HepG2 (cell line): Measurements from ENCODE around the gene DDX39B. TPM values are rescaled to one million over a fixed set of nuclear protein-coding genes. Genes with fewer than 3 reads are reported as not detected.
A peak's percentile ranks its signal among the peaks of the same experiment; 100 is the strongest.

Experiments
- AKAP8 ChIP-seq: sonication (generic); formaldehyde crosslinking; IDR thresholded peaks from 2 replicates; pipeline ENCODE4 v1.5.1; 2020; ENCODE audit warnings: mild to moderate bottlenecking, missing genetic modification reagents
- ARID2 ChIP-seq: sonication (generic); formaldehyde crosslinking; IDR thresholded peaks from 2 replicates; pipeline ENCODE4 v1.8.1; 2022; ENCODE audit warnings: mild to moderate bottlenecking, missing genetic modification reagents, borderline replicate concordance
- ATRX ChIP-seq: sonication (generic); formaldehyde crosslinking; IDR thresholded peaks from 2 replicates; pipeline ENCODE4 v1.4.0; 2020; ENCODE audit warnings: missing genetic modification reagents, borderline replicate concordance
- DNMT1 ChIP-seq: sonication (generic); formaldehyde crosslinking; IDR thresholded peaks from 2 replicates; pipeline ENCODE4 v1.5.1; 2020; ENCODE audit warnings: mild to moderate bottlenecking, missing genetic modification reagents
- HHEX ChIP-seq: IDR thresholded peaks from 2 replicates; pipeline ENCODE4 v1.6.1; 2016; ENCODE audit warnings: control low read depth
- HMGA1 ChIP-seq: sonication (generic); formaldehyde crosslinking; conservative IDR thresholded peaks from 2 replicates; pipeline ENCODE4 v1.4.0; 2020; ENCODE audit warnings: missing genetic modification reagents
- HNRNPUL1 ChIP-seq: fragments of 200-400 bp; formaldehyde crosslinking; IDR thresholded peaks from 2 replicates; pipeline ENCODE4 v1.6.1; 2017; ENCODE audit warnings: low read depth, mild to moderate bottlenecking, low read length, moderate library complexity
- IRX3 ChIP-seq: sonication (generic); formaldehyde crosslinking; IDR thresholded peaks from 2 replicates; pipeline ENCODE4 v1.8.1; 2023; ENCODE audit warnings: mild to moderate bottlenecking, low read depth, missing genetic modification reagents, borderline replicate concordance
- JARID2 ChIP-seq: sonication (generic); formaldehyde crosslinking; IDR thresholded peaks from 2 replicates; pipeline ENCODE4 v1.8.1; 2023; ENCODE audit warnings: missing genetic modification reagents, inconsistent platforms; ENCODE audit not compliant: insufficient replicate concordance
- MYNN ChIP-seq: sonication (generic); formaldehyde crosslinking; IDR thresholded peaks from 2 replicates; pipeline ENCODE4 v1.4.0; 2020; ENCODE audit warnings: mild to moderate bottlenecking, low read depth, missing genetic modification reagents
- MZF1 ChIP-seq: sonication (generic); formaldehyde crosslinking; IDR thresholded peaks from 2 replicates; pipeline ENCODE4 v1.8.1; 2023; ENCODE audit warnings: mild to moderate bottlenecking, missing genetic modification reagents, borderline replicate concordance
- NCOR1 ChIP-seq: fragments of 200-600 bp; sonication (generic); IDR thresholded peaks from 2 replicates; pipeline ENCODE4 v1.7.0; 2017; ENCODE audit warnings: antibody characterized with exemption, low read length, borderline replicate concordance
- NONO ChIP-seq, 2 experiments: fragments of 450-650 bp in 1 of 2; sonication (generic) in 1 of 2; formaldehyde crosslinking in 1 of 2; IDR thresholded peaks in 1 of 2; conservative IDR thresholded peaks in 1 of 2; 2 replicates each; pipeline versions ENCODE4 v1.6.1 to v1.8.0; 2017 to 2022; ENCODE audit warnings: mild to moderate bottlenecking in 1 of 2, missing genetic modification reagents in 1 of 2, moderate library complexity in 1 of 2
- NR2F2 ChIP-seq: IDR thresholded peaks from 2 replicates; pipeline ENCODE4 v1.6.1; 2012; ENCODE audit warnings: low read depth, inconsistent platforms, borderline replicate concordance
- PAX8 ChIP-seq: sonication (generic); formaldehyde crosslinking; IDR thresholded peaks from 2 replicates; pipeline ENCODE4 v1.8.0; 2022; ENCODE audit warnings: mild to moderate bottlenecking, missing genetic modification reagents, borderline replicate concordance
- POLR2A ChIP-seq, 2 experiments: IDR thresholded peaks; 2 replicates each; pipeline ENCODE4 v1.6.1; 2011; ENCODE audit warnings: low read depth in 2 of 2, low read length in 2 of 2, mild to moderate bottlenecking in 1 of 2, moderate library complexity in 1 of 2; ENCODE audit not compliant: insufficient read depth in 1 of 2
- RBFOX2 ChIP-seq: fragments of 200-400 bp; formaldehyde crosslinking; IDR thresholded peaks from 2 replicates; pipeline ENCODE4 v1.6.1; 2017; ENCODE audit warnings: low read depth, mild to moderate bottlenecking, low read length
- RBM22 ChIP-seq: fragments of 200-400 bp; formaldehyde crosslinking; optimal IDR thresholded peaks from 2 replicates; pipeline ENCODE3; 2017; ENCODE audit warnings: mild to moderate bottlenecking, low read length, moderate library complexity
- SP2 ChIP-seq: sonication (generic); formaldehyde crosslinking; IDR thresholded peaks from 2 replicates; pipeline ENCODE4 v1.5.1; 2020; ENCODE audit warnings: mild to moderate bottlenecking, missing genetic modification reagents
- TGIF2 ChIP-seq: IDR thresholded peaks from 2 replicates; pipeline ENCODE4 v1.6.1; 2016; ENCODE audit warnings: control low read depth, missing compliant biosample characterization
- ZBTB38 ChIP-seq: sonication (generic); formaldehyde crosslinking; IDR thresholded peaks from 2 replicates; pipeline ENCODE4 v1.5.1; 2020; ENCODE audit warnings: mild to moderate bottlenecking, missing genetic modification reagents
- ZFP41 ChIP-seq: sonication (generic); formaldehyde crosslinking; IDR thresholded peaks from 2 replicates; pipeline ENCODE4 v1.4.0; 2020; ENCODE audit warnings: mild to moderate bottlenecking, missing genetic modification reagents, borderline replicate concordance
- ZMYM3 ChIP-seq: sonication (generic); formaldehyde crosslinking; IDR thresholded peaks from 2 replicates; pipeline ENCODE4 v1.5.1; 2020; ENCODE audit warnings: mild to moderate bottlenecking, missing genetic modification reagents
- ZNF343 ChIP-seq: sonication (generic); formaldehyde crosslinking; IDR thresholded peaks from 2 replicates; pipeline ENCODE4 v1.4.0; 2020; ENCODE audit warnings: mild to moderate bottlenecking, missing genetic modification reagents
- ZNF468 ChIP-seq: sonication (generic); formaldehyde crosslinking; IDR thresholded peaks from 2 replicates; pipeline ENCODE4 v1.8.0; 2022; ENCODE audit warnings: mild to moderate bottlenecking, moderate library complexity, missing genetic modification reagents
- ZNF570 ChIP-seq: sonication (generic); formaldehyde crosslinking; IDR thresholded peaks from 2 replicates; pipeline ENCODE4 v1.4.0; 2020; ENCODE audit warnings: mild to moderate bottlenecking, missing genetic modification reagents, borderline replicate concordance
- ZNF589 ChIP-seq: sonication (generic); formaldehyde crosslinking; conservative IDR thresholded peaks from 2 replicates; pipeline ENCODE4 v1.8.0; 2022; ENCODE audit warnings: mild to moderate bottlenecking, moderate library complexity, missing genetic modification reagents
- ZNF766 ChIP-seq: sonication (generic); formaldehyde crosslinking; IDR thresholded peaks from 2 replicates; pipeline ENCODE4 v1.5.0; 2020; ENCODE audit warnings: missing genetic modification reagents, borderline replicate concordance
- polyA plus RNA-seq, 8 experiments: library from polyadenylated mRNA; depleted of rRNA in 3 of 8; stranded (reverse) in 7 of 8; unstranded in 1 of 8; fragments of >200 nt; fragmentation: Illumina TruSeq in 4 of 8; extraction: Trizol in 4 of 8; gene quantifications; 2 replicates each; pipeline versions ENCODE4 v1.2.1 to v1.2.3, GENCODE V29; 2011 to 2016; ENCODE audit warnings: low read depth in 4 of 8, missing spikeins in 1 of 8, mixed read lengths in 1 of 8; ENCODE audit not compliant: insufficient read depth in 1 of 8
- total RNA-seq, 5 experiments: library from RNA; depleted of rRNA; stranded (reverse); fragments of >200 nt; fragmentation: Illumina TruSeq; extraction: Trizol; gene quantifications; 2 replicates each; pipeline ENCODE4 v1.2.3, GENCODE V29; 2016; ENCODE audit warnings: low read depth in 1 of 5
- TF ChIP-seq, protein P1 (sequence below): sonication (generic); formaldehyde crosslinking; IDR thresholded peaks from 2 replicates; pipeline ENCODE4 v1.4.0; 2020; ENCODE audit warnings: missing genetic modification reagents
- TF ChIP-seq, protein P2 (sequence below): sonication (generic); formaldehyde crosslinking; IDR thresholded peaks from 2 replicates; pipeline ENCODE4 v1.4.0; 2020; ENCODE audit warnings: missing genetic modification reagents
- TF ChIP-seq, protein P3 (sequence below): IDR thresholded peaks from 2 replicates; pipeline ENCODE4 v1.6.1; 2012; ENCODE audit warnings: inconsistent platforms

The DDX39B gene
- total and polyA plus RNA-seq, 2 of the 13 experiments (the other 11 are each of a cell fraction or from before 2014, with no cell fraction given), result 570 to 678 TPM

DNA sequence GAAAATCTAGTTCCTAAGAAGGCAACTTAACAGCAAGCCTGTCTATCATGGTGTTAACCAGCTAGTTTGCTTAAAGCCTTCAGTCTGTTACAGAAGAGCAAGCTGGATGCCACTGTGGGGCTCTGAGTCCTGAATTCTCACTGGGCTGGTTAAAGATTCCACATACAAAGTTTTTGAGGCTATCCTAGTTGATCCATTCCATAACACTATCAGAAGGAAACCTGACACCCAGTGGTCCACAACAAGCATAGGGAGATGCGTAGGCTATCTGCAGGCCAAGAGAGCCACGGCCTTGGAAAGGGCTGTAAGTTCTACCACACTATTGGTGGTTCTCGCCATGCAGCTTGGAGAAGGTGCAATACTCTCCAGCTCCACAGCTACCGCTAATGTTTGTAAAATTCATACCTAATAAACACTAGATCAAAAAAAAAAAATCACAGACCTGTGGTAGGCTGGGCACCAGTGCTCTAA lies 13.5 kb downstream of the DDX39B start (continued):
- TF ChIP-seq ARID2 (no peak), POLR2A (IDR thresholded peaks at IDR 0.05; ENCODE audit: insufficient read depth in 1 of 2, low read depth in 2 of 2, low read length in 2 of 2) (0 out of 4 replicates have a peak, but pooled peaks of 1 of the 2 experiments have one; percentile 5), AKAP8 (CRISPR knock-in tag) (no peak), HMGA1 (CRISPR knock-in tag) (no peak), ZNF570 (CRISPR knock-in tag) (no peak), JARID2 (CRISPR knock-in tag) (no peak), ZFP41 (no peak), ZNF589 (CRISPR knock-in tag) (no peak), ZMYM3 (CRISPR knock-in tag) (no peak), ATRX (no peak), NCOR1 (no peak), PAX8 (CRISPR knock-in tag) (no peak), ZNF343 (CRISPR knock-in tag) (no peak), ZBTB38 (CRISPR knock-in tag) (0 out of 2 replicates have a peak, but pooled peaks have one; percentile 2), NR2F2 (no peak), SP2 (CRISPR knock-in tag) (no peak), TGIF2 (CRISPR knock-in tag) (no peak), DNMT1 (CRISPR knock-in tag) (no peak), IRX3 (no peak), RBFOX2 (no peak), NONO (IDR thresholded peaks at IDR 0.05) (no peak), NONO (CRISPR knock-in tag; conservative IDR thresholded peaks at IDR 0.05) (no peak), MZF1 (no peak), RBM22 (no peak), HNRNPUL1 (no peak), HHEX (CRISPR knock-in tag) (no peak), ZNF468 (CRISPR knock-in tag) (no peak), MYNN (no peak), ZNF766 (CRISPR knock-in tag) (no peak)
- TF ChIP-seq, protein P1, sequence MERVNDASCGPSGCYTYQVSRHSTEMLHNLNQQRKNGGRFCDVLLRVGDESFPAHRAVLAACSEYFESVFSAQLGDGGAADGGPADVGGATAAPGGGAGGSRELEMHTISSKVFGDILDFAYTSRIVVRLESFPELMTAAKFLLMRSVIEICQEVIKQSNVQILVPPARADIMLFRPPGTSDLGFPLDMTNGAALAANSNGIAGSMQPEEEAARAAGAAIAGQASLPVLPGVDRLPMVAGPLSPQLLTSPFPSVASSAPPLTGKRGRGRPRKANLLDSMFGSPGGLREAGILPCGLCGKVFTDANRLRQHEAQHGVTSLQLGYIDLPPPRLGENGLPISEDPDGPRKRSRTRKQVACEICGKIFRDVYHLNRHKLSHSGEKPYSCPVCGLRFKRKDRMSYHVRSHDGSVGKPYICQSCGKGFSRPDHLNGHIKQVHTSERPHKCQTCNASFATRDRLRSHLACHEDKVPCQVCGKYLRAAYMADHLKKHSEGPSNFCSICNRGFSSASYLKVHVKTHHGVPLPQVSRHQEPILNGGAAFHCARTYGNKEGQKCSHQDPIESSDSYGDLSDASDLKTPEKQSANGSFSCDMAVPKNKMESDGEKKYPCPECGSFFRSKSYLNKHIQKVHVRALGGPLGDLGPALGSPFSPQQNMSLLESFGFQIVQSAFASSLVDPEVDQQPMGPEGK (CRISPR knock-in tag), result no peak
- TF ChIP-seq, protein P2, sequence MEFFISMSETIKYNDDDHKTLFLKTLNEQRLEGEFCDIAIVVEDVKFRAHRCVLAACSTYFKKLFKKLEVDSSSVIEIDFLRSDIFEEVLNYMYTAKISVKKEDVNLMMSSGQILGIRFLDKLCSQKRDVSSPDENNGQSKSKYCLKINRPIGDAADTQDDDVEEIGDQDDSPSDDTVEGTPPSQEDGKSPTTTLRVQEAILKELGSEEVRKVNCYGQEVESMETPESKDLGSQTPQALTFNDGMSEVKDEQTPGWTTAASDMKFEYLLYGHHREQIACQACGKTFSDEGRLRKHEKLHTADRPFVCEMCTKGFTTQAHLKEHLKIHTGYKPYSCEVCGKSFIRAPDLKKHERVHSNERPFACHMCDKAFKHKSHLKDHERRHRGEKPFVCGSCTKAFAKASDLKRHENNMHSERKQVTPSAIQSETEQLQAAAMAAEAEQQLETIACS (CRISPR knock-in tag), result no peak
- TF ChIP-seq, protein P3, sequence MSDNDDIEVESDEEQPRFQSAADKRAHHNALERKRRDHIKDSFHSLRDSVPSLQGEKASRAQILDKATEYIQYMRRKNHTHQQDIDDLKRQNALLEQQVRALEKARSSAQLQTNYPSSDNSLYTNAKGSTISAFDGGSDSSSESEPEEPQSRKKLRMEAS, result no peak
